ENCODE results near the gene LECT2.

LECT2 gene

GRCh38 chr5:135954899-135955298, at the start of gene LECT2:
Gene LECT2 (minus strand): TSS chr5:135954983. CDS start chr5:135954833, 150 bp downstream.
- no peaks in the 10 kb centered on the region for H3K9me3 ChIP-seq (ENCODE audit: control insufficient read depth, insufficient read depth, low read length)
- no peaks in the 10 kb centered on the region for H3K27me3 ChIP-seq (ENCODE audit: control insufficient read depth, insufficient read depth, low read length)
- DNase-seq (ENCODE audit: low read depth, low spot score) = no peak
- H3K4me3 ChIP-seq (ENCODE audit: low read length) = no peak within 1 kb of the TSS
- no peaks in the 10 kb centered on the region for H3K4me1 ChIP-seq (ENCODE audit: control insufficient read depth, insufficient read depth, low read length)
- H3K36me3 ChIP-seq (ENCODE audit: control insufficient read depth, insufficient read depth, low read length) = no peaks in the 10 kb centered on the region
- no peak within 1 kb of the TSS for H3K27ac ChIP-seq (ENCODE audit: low read length)
- no CpG with 5 or more reads among the region's 3 CpGs for WGBS (ENCODE audit: insufficient coverage, insufficient read length)

GRCh38 chr5:136004436-136004835, 49.7 kb upstream of the LECT2 start:
- H3K4me3 ChIP-seq (ENCODE audit: low read length) = no peak overlapping the region
- H3K9me3 ChIP-seq (ENCODE audit: control insufficient read depth, insufficient read depth, low read length) = no peaks in the 10 kb centered on the region
- no CpG with 5 or more reads among the region's 3 CpGs for WGBS (ENCODE audit: insufficient coverage, insufficient read length)
- DNase-seq (ENCODE audit: low read depth, low spot score) = no peak
- H3K36me3 ChIP-seq (ENCODE audit: control insufficient read depth, insufficient read depth, low read length) = no peaks in the 10 kb centered on the region
- H3K27ac ChIP-seq (ENCODE audit: low read length) = no peak overlapping the region
- H3K4me1 ChIP-seq (ENCODE audit: control insufficient read depth, insufficient read depth, low read length) = no peaks in the 10 kb centered on the region
- H3K27me3 ChIP-seq (ENCODE audit: control insufficient read depth, insufficient read depth, low read length) = no peaks in the 10 kb centered on the region

DNA sequence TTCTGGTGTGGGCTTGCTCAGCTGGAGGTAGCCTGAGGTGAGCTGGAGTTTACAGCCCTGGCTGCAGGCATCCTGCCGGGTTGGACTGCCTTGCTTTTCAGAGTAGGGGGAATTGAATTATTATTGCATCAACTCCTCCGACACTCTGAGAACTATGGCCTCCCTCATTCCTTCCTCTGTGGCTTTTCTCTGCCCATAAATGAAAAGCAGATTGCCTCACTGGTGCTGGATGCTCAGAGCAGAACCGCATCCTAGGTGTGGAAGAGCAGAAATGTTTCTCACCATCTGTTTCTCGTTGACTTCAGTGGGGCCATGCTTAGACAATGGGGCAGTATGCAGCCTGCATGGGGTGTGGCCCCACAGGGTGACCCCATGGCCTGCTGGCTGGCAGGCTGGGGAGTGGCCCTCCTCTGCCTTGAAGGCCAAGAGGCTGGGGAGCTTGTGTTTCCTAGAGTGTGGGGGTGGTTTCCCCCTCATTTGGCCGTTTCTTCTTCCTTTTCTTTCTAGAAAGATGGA, 46.7 kb upstream of the LECT2 start:
- no peak for DNase-seq (ENCODE audit: low read depth, low spot score)
- no peaks in the 10 kb centered on the region for H3K4me1 ChIP-seq (ENCODE audit: control insufficient read depth, insufficient read depth, low read length)
- no peak overlapping the region for H3K27ac ChIP-seq (ENCODE audit: low read length)
- no peaks in the 10 kb centered on the region for H3K36me3 ChIP-seq (ENCODE audit: control insufficient read depth, insufficient read depth, low read length)
- no peaks in the 10 kb centered on the region for H3K9me3 ChIP-seq (ENCODE audit: control insufficient read depth, insufficient read depth, low read length)
- no peak overlapping the region for H3K4me3 ChIP-seq (ENCODE audit: low read length)
- H3K27me3 ChIP-seq (ENCODE audit: control insufficient read depth, insufficient read depth, low read length) = no peaks in the 10 kb centered on the region
- no CpG with 5 or more reads among the region's 5 CpGs for WGBS (ENCODE audit: insufficient coverage, insufficient read length)

GRCh38 chr5:136000932-136001331, 46.1 kb upstream of the LECT2 start:
- H3K4me1 ChIP-seq (ENCODE audit: control insufficient read depth, insufficient read depth, low read length) = no peaks in the 10 kb centered on the region
- DNase-seq (ENCODE audit: low read depth, low spot score) = no peak
- no CpG with 5 or more reads among the region's 3 CpGs for WGBS (ENCODE audit: insufficient coverage, insufficient read length)
- no peak overlapping the region for H3K27ac ChIP-seq (ENCODE audit: low read length)
- no peaks in the 10 kb centered on the region for H3K9me3 ChIP-seq (ENCODE audit: control insufficient read depth, insufficient read depth, low read length)
- no peaks in the 10 kb centered on the region for H3K36me3 ChIP-seq (ENCODE audit: control insufficient read depth, insufficient read depth, low read length)
- H3K4me3 ChIP-seq (ENCODE audit: low read length) = no peak overlapping the region
- no peaks in the 10 kb centered on the region for H3K27me3 ChIP-seq (ENCODE audit: control insufficient read depth, insufficient read depth, low read length)

- Histone ChIP-seq H3K9me3 (ENCODE audit: control insufficient read depth, insufficient read depth, low read length) (no peaks in the 10 kb centered on the region), H3K4me1 (ENCODE audit: control insufficient read depth, insufficient read depth, low read length) (no peaks in the 10 kb centered on the region), H3K27me3 (ENCODE audit: control insufficient read depth, insufficient read depth, low read length) (no peaks in the 10 kb centered on the region), H3K36me3 (ENCODE audit: control insufficient read depth, insufficient read depth, low read length) (no peaks in the 10 kb centered on the region), H3K4me3 (ENCODE audit: low read length) (no peak overlapping the region), H3K27ac (ENCODE audit: low read length) (no peak overlapping the region)
- no CpG with 5 or more reads among the region's 2 CpGs for WGBS (ENCODE audit: insufficient coverage, insufficient read length)
- DNase-seq (ENCODE audit: low read depth, low spot score) = no peak
These were observed 45.4 kb upstream of the LECT2 start for GRCh38 chr5:136000147-136000546.

- no peak overlapping the region for H3K27ac ChIP-seq (ENCODE audit: low read length)
- WGBS (ENCODE audit: insufficient coverage, insufficient read length) = no CpG with 5 or more reads among the region's 8 CpGs
- H3K4me3 ChIP-seq (ENCODE audit: low read length) = no peak overlapping the region
- H3K9me3 ChIP-seq (ENCODE audit: control insufficient read depth, insufficient read depth, low read length) = no peaks in the 10 kb centered on the region
- H3K4me1 ChIP-seq (ENCODE audit: control insufficient read depth, insufficient read depth, low read length) = no peaks in the 10 kb centered on the region
- H3K36me3 ChIP-seq (ENCODE audit: control insufficient read depth, insufficient read depth, low read length) = no peaks in the 10 kb centered on the region
- H3K27me3 ChIP-seq (ENCODE audit: control insufficient read depth, insufficient read depth, low read length) = no peaks in the 10 kb centered on the region
- no peak for DNase-seq (ENCODE audit: low read depth, low spot score)
These were observed 44.8 kb upstream of the LECT2 start for GRCh38 chr5:135999406-136000139.

DNA sequence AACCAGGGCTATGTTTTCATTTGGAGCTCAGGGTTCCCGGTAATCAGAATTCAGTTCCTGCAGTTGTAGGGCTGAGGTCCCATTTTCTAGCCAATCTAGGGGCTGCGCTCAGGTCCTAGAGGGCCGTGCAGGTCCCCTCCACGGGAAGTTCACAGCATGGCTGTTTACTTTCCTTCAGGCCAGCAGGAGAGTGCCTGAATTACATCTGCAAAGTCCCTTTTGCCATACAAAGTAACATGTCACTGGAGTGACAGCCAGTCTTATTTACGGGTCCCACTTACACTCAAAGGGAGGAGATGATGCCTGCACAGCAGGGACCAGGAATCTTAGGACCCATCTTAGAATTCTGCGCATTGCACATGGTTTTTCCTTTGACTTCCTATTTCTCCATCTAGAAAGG, 44.1 kb upstream of the LECT2 start:
- H3K36me3 ChIP-seq (ENCODE audit: control insufficient read depth, insufficient read depth, low read length) = no peaks in the 10 kb centered on the region
- H3K4me1 ChIP-seq (ENCODE audit: control insufficient read depth, insufficient read depth, low read length) = no peaks in the 10 kb centered on the region
- no peak overlapping the region for H3K4me3 ChIP-seq (ENCODE audit: low read length)
- H3K27ac ChIP-seq (ENCODE audit: low read length) = no peak overlapping the region
- no CpG with 5 or more reads among the region's 6 CpGs for WGBS (ENCODE audit: insufficient coverage, insufficient read length)
- H3K27me3 ChIP-seq (ENCODE audit: control insufficient read depth, insufficient read depth, low read length) = no peaks in the 10 kb centered on the region
- DNase-seq (ENCODE audit: low read depth, low spot score) = no peak
- no peaks in the 10 kb centered on the region for H3K9me3 ChIP-seq (ENCODE audit: control insufficient read depth, insufficient read depth, low read length)

- DNase-seq (ENCODE audit: low read depth, low spot score) = no peak
- Histone ChIP-seq H3K36me3 (ENCODE audit: control insufficient read depth, insufficient read depth, low read length) (no peaks in the 10 kb centered on the region), H3K27me3 (ENCODE audit: control insufficient read depth, insufficient read depth, low read length) (no peaks in the 10 kb centered on the region), H3K27ac (ENCODE audit: low read length) (no peak overlapping the region), H3K4me3 (ENCODE audit: low read length) (no peak overlapping the region), H3K4me1 (ENCODE audit: control insufficient read depth, insufficient read depth, low read length) (no peaks in the 10 kb centered on the region), H3K9me3 (ENCODE audit: control insufficient read depth, insufficient read depth, low read length) (no peaks in the 10 kb centered on the region)
- no CpG with 5 or more reads among the region's 8 CpGs for WGBS (ENCODE audit: insufficient coverage, insufficient read length)
These were observed 43.0 kb upstream of the LECT2 start for GRCh38 chr5:135997673-135998335.

- H3K4me1 ChIP-seq (ENCODE audit: control insufficient read depth, insufficient read depth, low read length) = no peaks in the 10 kb centered on the region
- H3K27ac ChIP-seq (ENCODE audit: low read length) = no peak overlapping the region
- H3K9me3 ChIP-seq (ENCODE audit: control insufficient read depth, insufficient read depth, low read length) = no peaks in the 10 kb centered on the region
- no peak for DNase-seq (ENCODE audit: low read depth, low spot score)
- WGBS (ENCODE audit: insufficient coverage, insufficient read length) = no CpG with 5 or more reads among the region's 2 CpGs
- H3K36me3 ChIP-seq (ENCODE audit: control insufficient read depth, insufficient read depth, low read length) = no peaks in the 10 kb centered on the region
- H3K4me3 ChIP-seq (ENCODE audit: low read length) = no peak overlapping the region
- H3K27me3 ChIP-seq (ENCODE audit: control insufficient read depth, insufficient read depth, low read length) = no peaks in the 10 kb centered on the region
These were observed 41.8 kb upstream of the LECT2 start for GRCh38 chr5:135996611-135997010.

- Histone ChIP-seq H3K36me3 (ENCODE audit: control insufficient read depth, insufficient read depth, low read length) (no peaks in the 10 kb centered on the region), H3K4me3 (ENCODE audit: low read length) (no peak overlapping the region), H3K4me1 (ENCODE audit: control insufficient read depth, insufficient read depth, low read length) (no peaks in the 10 kb centered on the region), H3K27me3 (ENCODE audit: control insufficient read depth, insufficient read depth, low read length) (no peaks in the 10 kb centered on the region), H3K9me3 (ENCODE audit: control insufficient read depth, insufficient read depth, low read length) (no peaks in the 10 kb centered on the region), H3K27ac (ENCODE audit: low read length) (no peak overlapping the region)
- no peak for DNase-seq (ENCODE audit: low read depth, low spot score)
- no CpG with 5 or more reads among the region's 3 CpGs for WGBS (ENCODE audit: insufficient coverage, insufficient read length)
These were observed 41.2 kb upstream of the LECT2 start for GRCh38 chr5:135995976-135996375.
